H9 (cell line): ENCODE data around the gene GAS2L2. TPM values are rescaled to one million over a fixed set of nuclear protein-coding genes. Genes with fewer than 3 reads are reported as not detected.

Experiments
- DNase-seq: peaks from one replicate; pipeline ENCODE4 v3.0.0-alpha.2; 2017
- H2AFZ ChIP-seq: one replicate; pipeline ENCODE4 v1.6.1; 2013; ENCODE audit warnings: mild to moderate bottlenecking, low read length, control low read depth, moderate library complexity
- H2AK5ac ChIP-seq: 2 replicates; pipeline ENCODE4 v1.6.1; 2013; ENCODE audit warnings: low read length, control low read depth, mixed read lengths; ENCODE audit not compliant: insufficient read length
- H2BK120ac ChIP-seq: one replicate; pipeline ENCODE4 v1.6.1; 2013; ENCODE audit warnings: low read depth, mild to moderate bottlenecking, low read length, control low read depth, inconsistent platforms; ENCODE audit not compliant: poor library complexity, severe bottlenecking
- H2BK12ac ChIP-seq: 2 replicates; pipeline ENCODE4 v1.6.1; 2013; ENCODE audit warnings: low read length, control low read depth, mixed read lengths, low read depth; ENCODE audit not compliant: insufficient read length
- H2BK15ac ChIP-seq: 2 replicates; pipeline ENCODE4 v1.6.1; 2013; ENCODE audit warnings: low read depth, low read length, control low read depth
- H2BK20ac ChIP-seq: one replicate; pipeline ENCODE4 v1.6.1; 2013; ENCODE audit warnings: low read depth, mild to moderate bottlenecking, low read length, control low read depth, inconsistent platforms; ENCODE audit not compliant: poor library complexity, severe bottlenecking
- H2BK5ac ChIP-seq: 2 replicates; pipeline ENCODE4 v1.6.1; 2013; ENCODE audit warnings: low read length, control low read depth, mixed read lengths; ENCODE audit not compliant: insufficient read length
- H3K14ac ChIP-seq: 2 replicates; pipeline ENCODE4 v1.6.1; 2013; ENCODE audit warnings: low read length, control low read depth; ENCODE audit not compliant: insufficient read depth
- H3K18ac ChIP-seq: 2 replicates; pipeline ENCODE4 v1.6.1; 2013; ENCODE audit warnings: low read depth, mild to moderate bottlenecking, mixed read lengths, low read length, control low read depth; ENCODE audit not compliant: insufficient read length
- H3K23ac ChIP-seq: 2 replicates; pipeline ENCODE4 v1.6.1; 2013; ENCODE audit warnings: low read length, control low read depth, mixed read lengths, low read depth; ENCODE audit not compliant: insufficient read length
- H3K23me2 ChIP-seq: 2 replicates; pipeline ENCODE4 v1.6.1; 2013; ENCODE audit warnings: low read depth, mild to moderate bottlenecking, mixed read lengths, low read length, control low read depth; ENCODE audit not compliant: insufficient read length, poor library complexity, severe bottlenecking
- H3K27ac ChIP-seq: 2 replicates; pipeline ENCODE4 v1.5.1; 2013; ENCODE audit warnings: low read length, control low read depth, mixed read lengths, low read depth; ENCODE audit not compliant: insufficient read length
- H3K27me3 ChIP-seq: 2 replicates; pipeline ENCODE4 v1.6.1; 2013; ENCODE audit warnings: low read length, control low read depth, inconsistent platforms; ENCODE audit not compliant: insufficient read depth
- H3K4ac ChIP-seq: 2 replicates; pipeline ENCODE4 v1.6.1; 2013; ENCODE audit warnings: low read depth, mild to moderate bottlenecking, control low read depth, inconsistent platforms, low read length, moderate library complexity
- H3K4me1 ChIP-seq: 2 replicates; pipeline ENCODE4 v1.6.1; 2013; ENCODE audit warnings: low read length, control low read depth, inconsistent platforms; ENCODE audit not compliant: insufficient read depth
- H3K4me2 ChIP-seq: 2 replicates; pipeline ENCODE4 v1.6.1; 2013; ENCODE audit warnings: low read length, control low read depth, mixed read lengths; ENCODE audit not compliant: insufficient read length, insufficient read depth
- H3K56ac ChIP-seq: 2 replicates; pipeline ENCODE4 v1.6.1; 2013; ENCODE audit warnings: low read depth, mild to moderate bottlenecking, mixed read lengths, low read length, control low read depth; ENCODE audit not compliant: insufficient read length
- H3K79me1 ChIP-seq: 2 replicates; pipeline ENCODE4 v1.6.1; 2013; ENCODE audit warnings: low read depth, mild to moderate bottlenecking, moderate library complexity, low read length, control low read depth, inconsistent platforms; ENCODE audit not compliant: insufficient read depth, poor library complexity, severe bottlenecking
- H3K79me2 ChIP-seq: 2 replicates; pipeline ENCODE4 v1.6.1; 2013; ENCODE audit warnings: low read length, control low read depth, inconsistent platforms; ENCODE audit not compliant: insufficient read depth
- H3K9ac ChIP-seq: 2 replicates; pipeline ENCODE4 v1.6.1; 2013; ENCODE audit warnings: low read length, control low read depth, mixed read lengths; ENCODE audit not compliant: insufficient read length; ENCODE audit errors: extremely low read depth
- H3K9me3 ChIP-seq: one replicate; pipeline ENCODE4 v1.6.1; 2013; ENCODE audit warnings: low read depth, low read length, inconsistent platforms; ENCODE audit not compliant: control insufficient read depth
- H3T11ph ChIP-seq: one replicate; pipeline ENCODE4 v1.6.1; 2013; ENCODE audit warnings: mild to moderate bottlenecking, low read length, control low read depth, inconsistent platforms
- H4K20me1 ChIP-seq: one replicate; pipeline ENCODE4 v1.6.1; 2013; ENCODE audit not compliant: control insufficient read depth, insufficient read length, insufficient read depth
- H4K5ac ChIP-seq: 2 replicates; pipeline ENCODE4 v1.6.1; 2013; ENCODE audit warnings: low read depth, mild to moderate bottlenecking, mixed read lengths, low read length, control low read depth; ENCODE audit not compliant: insufficient read length
- H4K8ac ChIP-seq: replicated peaks from 2 replicates; pipeline ENCODE4 v1.6.1; 2013; ENCODE audit warnings: low read length, control low read depth, mixed read lengths, low read depth; ENCODE audit not compliant: insufficient read length
- H4K91ac ChIP-seq: 2 replicates; pipeline ENCODE4 v1.6.1; 2013; ENCODE audit warnings: low read depth, mild to moderate bottlenecking, moderate library complexity, mixed read lengths, low read length, control low read depth; ENCODE audit not compliant: insufficient read length
- H3K27ac Mint-ChIP-seq, 3 experiments: 2 replicates in 2 of 3; 3 replicates in 1 of 3; pipeline ENCODE4 v1.8.0; 2020 to 2021; ENCODE audit warnings: mixed read lengths in 3 of 3, mild to moderate bottlenecking in 1 of 3, moderate library complexity in 1 of 3
- H3K27me3 Mint-ChIP-seq: 2 replicates; pipeline ENCODE4 v1.8.0; 2021; ENCODE audit warnings: low read depth, mild to moderate bottlenecking, moderate library complexity, mixed read lengths
- H3K36me3 Mint-ChIP-seq, 3 experiments: 2 replicates in 2 of 3; 3 replicates in 1 of 3; pipeline ENCODE4 v1.8.0; 2020 to 2021; ENCODE audit warnings: low read depth in 3 of 3, mixed read lengths in 3 of 3; ENCODE audit not compliant: insufficient read depth in 1 of 3
- H3K4me1 Mint-ChIP-seq, 2 experiments: 2 replicates each; pipeline ENCODE4 v1.8.0; 2020; ENCODE audit warnings: mixed read lengths in 2 of 2
- H3K4me3 Mint-ChIP-seq, 2 experiments: 2 replicates in 1 of 2; 3 replicates in 1 of 2; pipeline ENCODE4 v1.8.0; 2020 to 2021; ENCODE audit warnings: mild to moderate bottlenecking in 2 of 2, mixed read lengths in 2 of 2, moderate library complexity in 1 of 2
- H3K9me3 Mint-ChIP-seq, 2 experiments: 2 replicates in 1 of 2; 3 replicates in 1 of 2; pipeline ENCODE4 v1.8.0; 2020; ENCODE audit warnings: mild to moderate bottlenecking in 2 of 2, mixed read lengths in 2 of 2, moderate library complexity in 1 of 2
- CTCF ChIP-seq: fragments of 200-600 bp; sonication (generic); conservative IDR thresholded peaks from 3 replicates; pipeline ENCODE4 v1.8.0; 2021; ENCODE audit warnings: antibody characterized with exemption, mild to moderate bottlenecking
- WGBS: extraction: QIAGEN DNeasy Blood & Tissue Kit; methylation state at CpG from one replicate; pipeline ENCODE4 v1.1.7; 2013; ENCODE audit warnings: missing lambda C conversion rate, low lambda C conversion rate, mixed read lengths; ENCODE audit not compliant: insufficient read length; ENCODE audit errors: extremely low coverage; 5-methylcytosine and 5-hydroxymethylcytosine counted together
- total RNA-seq: library from RNA; stranded (reverse); gene quantifications from 2 replicates; pipeline ENCODE4 v1.2.1, GENCODE V29; 2021

The GAS2L2 gene
- total RNA-seq, 1 experiment from 2014 or later = not detected

- Histone ChIP-seq H3K18ac (no peak overlapping the region), H4K8ac (no peak overlapping the region), H2AFZ (no peak overlapping the region), H4K20me1 (no peaks in the 10 kb centered on the region), H3T11ph (no peak overlapping the region), H3K79me2 (no peaks in the 10 kb centered on the region), H3K9me3 (no peaks in the 10 kb centered on the region), H3K9ac (no peak overlapping the region), H3K23me2 (no peaks in the 10 kb centered on the region), H3K23ac (no peak overlapping the region), H3K27me3 (no peaks in the 10 kb centered on the region), H3K4me1 (0 out of 2 replicates have a peak, but pooled peaks cover 3% of the 10 kb centered on the region), H3K56ac (no peak overlapping the region), H4K91ac (no peak overlapping the region), H3K4me2 (no peak overlapping the region), H2BK15ac (no peak overlapping the region), H4K5ac (no peak overlapping the region), H3K27ac (no peak overlapping the region), H3K4ac (no peak overlapping the region), H2BK12ac (no peak overlapping the region), H2BK120ac (no peak overlapping the region), H2BK5ac (no peak overlapping the region), H2BK20ac (no peak overlapping the region), H3K14ac (no peak overlapping the region), H2AK5ac (no peak overlapping the region), H3K79me1 (no peaks in the 10 kb centered on the region)
- H3K9me3 Mint-ChIP-seq = no peaks in the 10 kb centered on the region
- H3K27ac Mint-ChIP-seq = peak overlapping the region in 1 of 3 experiments; percentile 71; a peak in 1 of 7 replicates
- H3K4me1 Mint-ChIP-seq = peaks cover 33 to 44% of the 10 kb centered on the region in 2 experiments
- H3K36me3 Mint-ChIP-seq = peaks cover 7 to 29% (median 27%) of the 10 kb centered on the region in 3 experiments; a peak in 6 of 7 replicates
- TF ChIP-seq CTCF = no peak
- DNase-seq = peak; percentile 58
- no CpG with 5 or more reads among the region's 6 CpGs for WGBS
- no peak overlapping the region for H3K4me3 Mint-ChIP-seq
- H3K27me3 Mint-ChIP-seq = peaks cover 15% of the 10 kb centered on the region
Measured at GRCh38 chr17:35726127-35726952, 26.7 kb downstream of the GAS2L2 start.
